ENCODE results near the gene PHACTR1. TPM values are rescaled to one million over a fixed set of nuclear protein-coding genes. Genes with fewer than 3 reads are reported as not detected.

The PHACTR1 gene
- total RNA-seq, 2 donors from 2014 or later, result 2.8 to 6.3 TPM

DNA sequence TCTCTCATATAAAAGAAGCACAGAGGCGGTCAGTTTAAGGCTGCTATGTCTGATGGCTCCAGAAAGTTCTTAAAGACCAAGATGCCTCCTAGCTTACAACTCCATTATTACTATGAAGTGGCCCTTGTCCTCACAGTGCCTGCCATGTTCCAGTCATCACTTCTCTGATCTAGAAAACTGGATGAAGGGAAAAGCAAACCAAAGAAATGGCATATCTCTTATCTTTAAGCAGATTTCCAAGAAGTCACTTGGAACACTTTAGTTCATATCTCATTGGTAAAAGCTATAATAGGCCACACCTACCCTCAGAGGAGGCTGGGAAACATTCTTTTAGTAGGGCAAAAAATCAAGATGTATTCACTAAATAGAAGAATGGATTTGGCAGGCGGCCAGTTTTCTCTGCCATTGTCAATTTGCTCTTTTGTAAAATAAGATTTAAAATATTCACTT lies 322.2 kb downstream of the PHACTR1 start:
- Mint-ChIP-seq H3K4me1 (no peaks in the 10 kb centered on the region), H3K4me3 (no peak overlapping the region), H3K9me3 (no peaks in the 10 kb centered on the region), H3K36me3 (ENCODE audit: low read depth) (no peaks in the 10 kb centered on the region), H3K27me3 (ENCODE audit: insufficient read depth) (no peaks in the 10 kb centered on the region), H3K27ac (no peak overlapping the region)
- no peak overlapping the region for H3K9ac ChIP-seq (ENCODE audit: extremely low read depth, low read length, poor library complexity, severe bottlenecking)
- H3K4me1 ChIP-seq (ENCODE audit: control insufficient read depth, insufficient read depth, low read length), result no peaks in the 10 kb centered on the region
- H3K27me3 ChIP-seq (ENCODE audit: control insufficient read depth, insufficient read depth, low read length, poor library complexity, severe bottlenecking), result no peaks in the 10 kb centered on the region
- DNase-seq, result no peak
- no peaks in the 10 kb centered on the region for H3K36me3 ChIP-seq (ENCODE audit: control insufficient read depth, insufficient read depth, low read length)
- no peaks in the 10 kb centered on the region for H3K9me3 ChIP-seq (ENCODE audit: control insufficient read depth, low read length)
- no peak overlapping the region for H3K4me3 ChIP-seq (ENCODE audit: low read length)
- no peak overlapping the region for H3K27ac ChIP-seq (ENCODE audit: low read depth, low read length)
- WGBS, 2 experiments (ENCODE audit: insufficient coverage in 1 of 2, insufficient read length in 1 of 2), result 98% methylated on average over 2 of the region's 2 CpGs; no CpG with 5 or more reads in 1 of the 2 experiments
- TF ChIP-seq, protein P1, sequence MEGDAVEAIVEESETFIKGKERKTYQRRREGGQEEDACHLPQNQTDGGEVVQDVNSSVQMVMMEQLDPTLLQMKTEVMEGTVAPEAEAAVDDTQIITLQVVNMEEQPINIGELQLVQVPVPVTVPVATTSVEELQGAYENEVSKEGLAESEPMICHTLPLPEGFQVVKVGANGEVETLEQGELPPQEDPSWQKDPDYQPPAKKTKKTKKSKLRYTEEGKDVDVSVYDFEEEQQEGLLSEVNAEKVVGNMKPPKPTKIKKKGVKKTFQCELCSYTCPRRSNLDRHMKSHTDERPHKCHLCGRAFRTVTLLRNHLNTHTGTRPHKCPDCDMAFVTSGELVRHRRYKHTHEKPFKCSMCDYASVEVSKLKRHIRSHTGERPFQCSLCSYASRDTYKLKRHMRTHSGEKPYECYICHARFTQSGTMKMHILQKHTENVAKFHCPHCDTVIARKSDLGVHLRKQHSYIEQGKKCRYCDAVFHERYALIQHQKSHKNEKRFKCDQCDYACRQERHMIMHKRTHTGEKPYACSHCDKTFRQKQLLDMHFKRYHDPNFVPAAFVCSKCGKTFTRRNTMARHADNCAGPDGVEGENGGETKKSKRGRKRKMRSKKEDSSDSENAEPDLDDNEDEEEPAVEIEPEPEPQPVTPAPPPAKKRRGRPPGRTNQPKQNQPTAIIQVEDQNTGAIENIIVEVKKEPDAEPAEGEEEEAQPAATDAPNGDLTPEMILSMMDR (conservative IDR thresholded peaks at IDR 0.05), result no peak

DNA sequence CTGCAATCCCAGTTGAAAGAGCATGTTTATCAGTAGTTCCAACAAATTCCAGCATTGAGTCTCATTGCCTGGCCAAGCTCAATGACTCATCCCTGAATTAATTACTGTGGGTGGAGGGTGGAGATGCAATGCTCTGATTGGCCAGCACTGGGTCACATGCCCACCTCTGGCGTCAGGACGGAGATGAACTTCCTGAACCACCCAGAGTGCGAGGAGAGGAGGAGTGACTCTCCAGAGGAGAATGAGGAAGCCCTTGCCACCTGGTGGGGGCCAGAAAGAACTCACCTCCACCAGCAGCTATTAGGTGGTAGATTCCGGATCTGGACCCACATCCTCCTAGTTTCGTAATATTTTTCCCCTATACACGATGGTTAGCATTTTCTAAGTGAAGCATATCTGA lies 327.8 kb downstream of the PHACTR1 start:
- Mint-ChIP-seq H3K4me3 (no peak overlapping the region), H3K9me3 (no peaks in the 10 kb centered on the region), H3K4me1 (no peaks in the 10 kb centered on the region), H3K36me3 (ENCODE audit: low read depth) (no peaks in the 10 kb centered on the region), H3K27me3 (ENCODE audit: insufficient read depth) (no peaks in the 10 kb centered on the region), H3K27ac (no peak overlapping the region)
- Histone ChIP-seq H3K9me3 (ENCODE audit: control insufficient read depth, low read length) (no peaks in the 10 kb centered on the region), H3K4me3 (ENCODE audit: low read length) (no peak overlapping the region), H3K9ac (ENCODE audit: extremely low read depth, low read length, poor library complexity, severe bottlenecking) (no peak overlapping the region), H3K27ac (ENCODE audit: low read depth, low read length) (no peak overlapping the region), H3K36me3 (ENCODE audit: control insufficient read depth, insufficient read depth, low read length) (no peaks in the 10 kb centered on the region), H3K27me3 (ENCODE audit: control insufficient read depth, insufficient read depth, low read length, poor library complexity, severe bottlenecking) (no peaks in the 10 kb centered on the region), H3K4me1 (ENCODE audit: control insufficient read depth, insufficient read depth, low read length) (no peaks in the 10 kb centered on the region)
- WGBS, 2 experiments (ENCODE audit: insufficient coverage in 1 of 2, insufficient read length in 1 of 2), result 89 to 93% methylated on average over 6 of the region's 6 CpGs
- peak; percentile 75 for DNase-seq
- TF ChIP-seq, protein P1 (conservative IDR thresholded peaks at IDR 0.05), result peak; percentile 31

DNA sequence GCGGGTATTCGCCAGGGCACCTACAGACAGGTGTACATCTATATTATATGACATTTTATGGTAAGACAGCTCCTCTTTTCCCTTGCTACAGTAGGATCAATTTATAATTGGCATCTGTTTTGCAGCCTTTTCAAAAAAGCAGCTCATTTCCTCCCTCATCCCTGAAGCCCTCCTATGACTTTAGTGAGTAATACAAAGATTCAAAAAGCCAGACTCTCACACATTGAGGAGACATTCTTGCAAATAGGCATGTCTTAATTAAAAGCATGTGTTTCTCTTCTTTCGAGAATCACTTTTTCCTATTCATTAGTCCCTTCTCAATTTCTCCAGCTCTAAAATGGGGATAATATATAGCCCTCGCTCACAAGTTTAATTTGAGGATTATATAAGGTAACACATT lies 328.3 kb downstream of the PHACTR1 start:
- no peaks in the 10 kb centered on the region for H3K4me1 Mint-ChIP-seq
- no peak overlapping the region for H3K4me3 Mint-ChIP-seq
- Histone ChIP-seq H3K4me1 (ENCODE audit: control insufficient read depth, insufficient read depth, low read length) (no peaks in the 10 kb centered on the region), H3K36me3 (ENCODE audit: control insufficient read depth, insufficient read depth, low read length) (no peaks in the 10 kb centered on the region), H3K9me3 (ENCODE audit: control insufficient read depth, low read length) (no peaks in the 10 kb centered on the region), H3K4me3 (ENCODE audit: low read length) (no peak overlapping the region), H3K27ac (ENCODE audit: low read depth, low read length) (no peak overlapping the region), H3K27me3 (ENCODE audit: control insufficient read depth, insufficient read depth, low read length, poor library complexity, severe bottlenecking) (no peaks in the 10 kb centered on the region), H3K9ac (ENCODE audit: extremely low read depth, low read length, poor library complexity, severe bottlenecking) (no peak overlapping the region)
- H3K9me3 Mint-ChIP-seq, result no peaks in the 10 kb centered on the region
- no peaks in the 10 kb centered on the region for H3K36me3 Mint-ChIP-seq (ENCODE audit: low read depth)
- H3K27ac Mint-ChIP-seq, result no peak overlapping the region
- no peak for DNase-seq
- 70 to 83% methylated on average over 2 to 4 of the region's 4 CpGs for WGBS, 2 experiments (ENCODE audit: insufficient coverage in 1 of 2, insufficient read length in 1 of 2)
- no peaks in the 10 kb centered on the region for H3K27me3 Mint-ChIP-seq (ENCODE audit: insufficient read depth)
- TF ChIP-seq, protein P1 (conservative IDR thresholded peaks at IDR 0.05), result no peak
